Measurements from ENCODE around the gene TARM1.

GRCh38 chr19:54108496-54108895 is 27.3 kb upstream of the TARM1 start:
- TF ChIP-seq CTCF (IDR thresholded peaks at IDR 0.05) (no peak), ZFX (IDR thresholded peaks at IDR 0.05; ENCODE audit: borderline replicate concordance) (no peak)

Measured in 22Rv1 (cell line).